ENCODE results near the gene EED.
A peak's percentile ranks its signal among the peaks of the same experiment; 100 is the strongest.
"Not testable (repeated sequence)": the region's sequence is repeated elsewhere in the genome, so short reads cannot be mapped to it uniquely, and the experiment has no call there.

Gene EED

DNA sequence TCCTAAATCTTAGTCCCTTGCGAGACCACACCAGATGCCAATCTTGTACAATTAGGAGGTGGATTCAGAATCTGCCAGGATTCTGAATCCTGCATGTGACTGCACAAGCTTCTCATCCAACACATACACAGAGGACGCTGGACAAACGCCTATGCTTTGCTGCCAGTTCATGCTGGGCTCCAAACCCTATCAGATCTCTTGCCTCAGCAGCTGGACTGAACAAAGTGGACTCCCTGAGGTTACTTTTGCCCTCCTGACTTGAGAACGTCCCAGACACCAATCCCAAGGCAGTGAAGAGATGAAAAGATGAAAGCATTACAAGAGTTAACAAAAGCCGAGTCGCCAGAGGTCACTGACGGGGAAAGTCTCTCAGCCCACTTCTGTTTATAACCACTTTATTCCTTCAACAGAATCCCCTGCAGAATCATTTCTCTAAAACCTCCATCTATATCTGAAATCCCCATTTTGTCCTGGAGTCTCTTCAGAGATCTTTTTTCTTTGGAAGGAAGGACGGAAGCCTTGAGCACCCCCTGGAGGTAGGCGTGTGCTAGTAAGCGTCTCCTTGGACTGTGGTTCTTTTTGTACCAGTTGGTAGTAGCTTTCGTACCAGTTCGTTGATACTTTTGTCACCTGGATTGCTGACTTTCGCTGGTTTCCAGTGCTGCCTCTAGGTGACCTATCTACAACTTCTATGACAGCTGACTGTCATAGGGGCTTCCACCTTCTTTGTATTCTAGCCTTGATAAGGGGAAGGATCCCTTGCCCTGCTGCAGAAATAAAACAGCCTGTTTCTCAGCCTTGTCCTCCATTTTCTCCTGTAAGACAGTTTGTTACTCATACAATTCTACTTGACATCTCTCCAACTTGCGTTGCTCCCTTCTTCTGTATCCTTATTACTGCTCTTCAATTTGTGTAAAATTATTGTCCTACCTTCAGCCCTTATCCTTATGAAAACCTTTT is 26.1 kb upstream of the EED start:
- Histone ChIP-seq H3K4me3 (ENCODE audit: low read depth in 1 of 2, low read length in 2 of 2) (peak overlapping the region; percentile 33 to 43), H3K9me3 (ENCODE audit: control insufficient read depth in 1 of 2, low read length in 2 of 2) (no peaks in the 10 kb centered on the region), H3K9ac (ENCODE audit: low read depth in 1 of 2, low read length in 2 of 2) (no peak overlapping the region), H3K4me1 (ENCODE audit: control insufficient read depth in 1 of 2, insufficient read depth in 2 of 2, low read length in 2 of 2) (peaks cover 0 to 7% of the 10 kb centered on the region in 2 donors), H3K27me3 (ENCODE audit: control insufficient read depth in 1 of 2, insufficient read depth in 2 of 2, low read length in 2 of 2) (no peaks in the 10 kb centered on the region), H3K36me3 (ENCODE audit: control insufficient read depth in 1 of 2, insufficient read depth in 2 of 2, low read length in 2 of 2) (no peaks in the 10 kb centered on the region), H3K27ac (ENCODE audit: low read depth, low read length) (no peak overlapping the region)

- Histone ChIP-seq H3K27ac (ENCODE audit: low read depth, low read length) (no peak overlapping the region), H3K36me3 (ENCODE audit: control insufficient read depth in 1 of 2, insufficient read depth in 2 of 2, low read length in 2 of 2) (no peaks in the 10 kb centered on the region), H3K9ac (ENCODE audit: low read depth in 1 of 2, low read length in 2 of 2) (no peak overlapping the region), H3K4me1 (ENCODE audit: control insufficient read depth in 1 of 2, insufficient read depth in 2 of 2, low read length in 2 of 2) (peaks cover 0 to 7% of the 10 kb centered on the region in 2 donors), H3K27me3 (ENCODE audit: control insufficient read depth in 1 of 2, insufficient read depth in 2 of 2, low read length in 2 of 2) (no peaks in the 10 kb centered on the region), H3K9me3 (ENCODE audit: control insufficient read depth in 1 of 2, low read length in 2 of 2) (no peaks in the 10 kb centered on the region), H3K4me3 (ENCODE audit: low read depth in 1 of 2, low read length in 2 of 2) (no peak overlapping the region)
Observed at GRCh38 chr11:86219311-86220193, 25.0 kb upstream of the EED start.

GRCh38 chr11:86220653-86221052 is 23.9 kb upstream of the EED start:
- H3K9me3 ChIP-seq (ENCODE audit: control insufficient read depth in 1 of 2, low read length in 2 of 2): no peaks in the 10 kb centered on the region
- H3K4me1 ChIP-seq (ENCODE audit: control insufficient read depth in 1 of 2, insufficient read depth in 2 of 2, low read length in 2 of 2): peaks cover 0 to 7% of the 10 kb centered on the region in 2 donors
- H3K9ac ChIP-seq (ENCODE audit: low read depth in 1 of 2, low read length in 2 of 2): no peak overlapping the region
- H3K36me3 ChIP-seq (ENCODE audit: control insufficient read depth in 1 of 2, insufficient read depth in 2 of 2, low read length in 2 of 2): no peaks in the 10 kb centered on the region
- no peak overlapping the region for H3K4me3 ChIP-seq (ENCODE audit: low read depth in 1 of 2, low read length in 2 of 2)
- no peak overlapping the region for H3K27ac ChIP-seq (ENCODE audit: low read depth, low read length)
- H3K27me3 ChIP-seq (ENCODE audit: control insufficient read depth in 1 of 2, insufficient read depth in 2 of 2, low read length in 2 of 2): no peaks in the 10 kb centered on the region

GRCh38 chr11:86222081-86222480 is 22.5 kb upstream of the EED start:
- Histone ChIP-seq H3K27me3 (ENCODE audit: control insufficient read depth in 1 of 2, insufficient read depth in 2 of 2, low read length in 2 of 2) (no peaks in the 10 kb centered on the region), H3K9ac (ENCODE audit: low read depth in 1 of 2, low read length in 2 of 2) (no peak overlapping the region), H3K27ac (ENCODE audit: low read depth, low read length) (no peak overlapping the region), H3K4me1 (ENCODE audit: control insufficient read depth in 1 of 2, insufficient read depth in 2 of 2, low read length in 2 of 2) (peaks cover 0 to 7% of the 10 kb centered on the region in 2 donors), H3K9me3 (ENCODE audit: control insufficient read depth in 1 of 2, low read length in 2 of 2) (no peaks in the 10 kb centered on the region), H3K4me3 (ENCODE audit: low read depth in 1 of 2, low read length in 2 of 2) (no peak overlapping the region), H3K36me3 (ENCODE audit: control insufficient read depth in 1 of 2, insufficient read depth in 2 of 2, low read length in 2 of 2) (no peaks in the 10 kb centered on the region)

GRCh38 chr11:86224575-86224974 is 20.0 kb upstream of the EED start:
- not testable (repeated sequence) for H3K36me3 ChIP-seq (ENCODE audit: control insufficient read depth in 1 of 2, insufficient read depth in 2 of 2, low read length in 2 of 2); H3K9me3 ChIP-seq (ENCODE audit: control insufficient read depth in 1 of 2, low read length in 2 of 2); H3K9ac ChIP-seq (ENCODE audit: low read depth in 1 of 2, low read length in 2 of 2); H3K4me3 ChIP-seq (ENCODE audit: low read depth in 1 of 2, low read length in 2 of 2); H3K4me1 ChIP-seq (ENCODE audit: control insufficient read depth in 1 of 2, insufficient read depth in 2 of 2, low read length in 2 of 2); H3K27ac ChIP-seq (ENCODE audit: low read depth, low read length); H3K27me3 ChIP-seq (ENCODE audit: control insufficient read depth in 1 of 2, insufficient read depth in 2 of 2, low read length in 2 of 2)

DNA sequence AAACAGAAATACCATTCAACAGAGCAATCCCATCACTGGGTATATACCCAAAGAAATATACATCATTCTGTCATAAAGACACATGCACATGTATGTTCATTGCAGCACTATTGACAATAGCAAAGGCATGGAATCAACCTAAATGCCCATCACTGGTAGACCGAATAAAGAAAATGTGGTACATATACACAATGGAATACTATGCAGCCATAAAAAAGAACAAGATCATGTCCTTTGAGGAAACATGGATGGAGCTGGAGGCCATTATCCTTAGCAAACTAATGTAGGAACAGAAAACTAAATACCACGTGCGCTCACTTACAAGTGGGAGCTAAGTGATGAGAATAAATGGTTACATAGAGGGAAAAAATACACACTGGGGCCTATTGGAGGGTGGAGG is 19.2 kb upstream of the EED start:
- H3K4me3 ChIP-seq (ENCODE audit: low read depth in 1 of 2, low read length in 2 of 2); H3K36me3 ChIP-seq (ENCODE audit: control insufficient read depth in 1 of 2, insufficient read depth in 2 of 2, low read length in 2 of 2); H3K9ac ChIP-seq (ENCODE audit: low read depth in 1 of 2, low read length in 2 of 2); H3K27ac ChIP-seq (ENCODE audit: low read depth, low read length); H3K9me3 ChIP-seq (ENCODE audit: control insufficient read depth in 1 of 2, low read length in 2 of 2); H3K4me1 ChIP-seq (ENCODE audit: control insufficient read depth in 1 of 2, insufficient read depth in 2 of 2, low read length in 2 of 2); H3K27me3 ChIP-seq (ENCODE audit: control insufficient read depth in 1 of 2, insufficient read depth in 2 of 2, low read length in 2 of 2): not testable (repeated sequence)

DNA sequence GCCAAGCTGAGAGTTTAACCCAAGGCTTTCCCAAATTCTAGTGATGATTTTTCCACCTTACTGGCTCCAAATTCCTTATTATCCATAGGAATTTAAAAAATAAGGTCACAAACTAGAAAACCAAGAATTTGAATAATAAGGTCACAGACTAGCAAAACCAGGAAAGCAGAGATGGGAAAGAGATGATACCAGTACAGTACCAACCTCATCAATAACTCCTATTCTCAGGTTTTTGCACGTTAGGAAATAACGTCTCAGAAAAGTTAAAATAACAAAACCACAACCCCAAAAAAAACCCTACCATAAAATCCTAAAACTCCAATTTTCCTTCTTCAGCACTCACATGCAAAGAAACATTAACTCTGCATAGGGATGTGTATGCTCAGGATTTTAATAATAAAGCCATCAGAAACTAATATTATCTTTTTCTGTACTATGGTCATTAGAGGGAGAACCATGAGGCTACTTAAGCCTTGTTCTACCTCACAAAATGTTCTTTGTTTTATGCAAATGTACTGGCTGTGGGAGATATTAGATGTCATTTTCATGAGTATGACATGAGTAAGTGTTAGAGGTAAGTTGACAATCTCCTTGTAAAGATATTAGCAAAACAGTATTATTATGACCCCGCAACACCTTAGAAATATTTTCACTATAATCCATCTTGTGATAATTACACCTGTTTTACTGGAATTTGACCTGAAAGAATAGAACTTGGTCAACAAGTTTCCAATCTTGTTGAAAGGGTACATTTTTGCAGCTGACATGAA is 16.1 kb upstream of the EED start:
- Histone ChIP-seq H3K27ac (ENCODE audit: low read depth, low read length) (no peak overlapping the region), H3K36me3 (ENCODE audit: control insufficient read depth in 1 of 2, insufficient read depth in 2 of 2, low read length in 2 of 2) (no peaks in the 10 kb centered on the region), H3K9me3 (ENCODE audit: control insufficient read depth in 1 of 2, low read length in 2 of 2) (no peaks in the 10 kb centered on the region), H3K27me3 (ENCODE audit: control insufficient read depth in 1 of 2, insufficient read depth in 2 of 2, low read length in 2 of 2) (no peaks in the 10 kb centered on the region), H3K4me3 (ENCODE audit: low read depth in 1 of 2, low read length in 2 of 2) (no peak overlapping the region), H3K9ac (ENCODE audit: low read depth in 1 of 2, low read length in 2 of 2) (no peak overlapping the region), H3K4me1 (ENCODE audit: control insufficient read depth in 1 of 2, insufficient read depth in 2 of 2, low read length in 2 of 2) (no peaks in the 10 kb centered on the region)

- H3K9ac ChIP-seq (ENCODE audit: low read depth in 1 of 2, low read length in 2 of 2); H3K9me3 ChIP-seq (ENCODE audit: control insufficient read depth in 1 of 2, low read length in 2 of 2); H3K27me3 ChIP-seq (ENCODE audit: control insufficient read depth in 1 of 2, insufficient read depth in 2 of 2, low read length in 2 of 2); H3K4me1 ChIP-seq (ENCODE audit: control insufficient read depth in 1 of 2, insufficient read depth in 2 of 2, low read length in 2 of 2); H3K4me3 ChIP-seq (ENCODE audit: low read depth in 1 of 2, low read length in 2 of 2); H3K27ac ChIP-seq (ENCODE audit: low read depth, low read length); H3K36me3 ChIP-seq (ENCODE audit: control insufficient read depth in 1 of 2, insufficient read depth in 2 of 2, low read length in 2 of 2): not testable (repeated sequence)
Observed at GRCh38 chr11:86229039-86229330, 15.6 kb upstream of the EED start.

- H3K4me1 ChIP-seq (ENCODE audit: control insufficient read depth in 1 of 2, insufficient read depth in 2 of 2, low read length in 2 of 2): no peaks in the 10 kb centered on the region
- H3K9me3 ChIP-seq (ENCODE audit: control insufficient read depth in 1 of 2, low read length in 2 of 2): no peaks in the 10 kb centered on the region
- no peak overlapping the region for H3K9ac ChIP-seq (ENCODE audit: low read depth in 1 of 2, low read length in 2 of 2)
- no peak overlapping the region for H3K27ac ChIP-seq (ENCODE audit: low read depth, low read length)
- no peaks in the 10 kb centered on the region for H3K27me3 ChIP-seq (ENCODE audit: control insufficient read depth in 1 of 2, insufficient read depth in 2 of 2, low read length in 2 of 2)
- no peak overlapping the region for H3K4me3 ChIP-seq (ENCODE audit: low read depth in 1 of 2, low read length in 2 of 2)
- H3K36me3 ChIP-seq (ENCODE audit: control insufficient read depth in 1 of 2, insufficient read depth in 2 of 2, low read length in 2 of 2): no peaks in the 10 kb centered on the region
Observed at GRCh38 chr11:86230179-86230804, 14.3 kb upstream of the EED start.
